Astrocyte of the spinal cord (primary cell): ENCODE results near the gene XDH.
A peak's percentile ranks its signal among the peaks of the same experiment; 100 is the strongest.

Source experiments
- DNase-seq: peaks from one replicate; pipeline ENCODE4 v3.0.0; 2011; ENCODE audit warnings: low read depth, low spot score
- H3K4me3 ChIP-seq: 2 replicates; pipeline ENCODE4 v1.5.1; 2011; ENCODE audit warnings: low read depth, mild to moderate bottlenecking, low read length, moderate library complexity
- CTCF ChIP-seq: IDR thresholded peaks from 2 replicates; pipeline ENCODE4 v1.5.1; 2012; ENCODE audit warnings: low read depth, mild to moderate bottlenecking, low read length, inconsistent platforms
- in situ Hi-C: cut with HindIII; loops from 2 replicates; pipeline ENCODE4 v1.10.0; 2017; ENCODE audit warnings: low sequenced_read_pairs

XDH gene

DNA sequence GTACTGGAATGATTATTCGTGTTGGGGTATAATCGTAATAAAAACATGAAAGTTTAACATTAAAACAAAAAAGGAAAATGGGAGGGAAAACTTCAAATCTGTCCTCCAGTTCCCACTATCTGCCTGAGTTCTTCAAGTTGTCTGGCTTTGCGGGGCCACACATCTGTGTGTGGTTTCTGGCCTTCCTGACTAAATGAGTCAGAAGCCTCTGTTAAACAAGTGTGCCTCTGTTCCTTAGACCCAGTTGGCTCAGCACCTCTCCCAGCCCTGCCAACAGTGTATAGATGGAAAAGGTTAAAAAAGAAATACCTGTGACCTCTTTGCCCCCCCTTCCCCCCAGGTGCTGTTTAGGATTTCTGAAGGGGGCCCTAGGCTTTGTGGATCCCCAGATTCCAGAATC lies 30.2 kb downstream of the XDH start:
- peak; percentile 96 for DNase-seq
- H3K4me3 ChIP-seq, result no peak overlapping the region
- in situ Hi-C loops, result no loop called here
- TF ChIP-seq CTCF, result no peak

DNA sequence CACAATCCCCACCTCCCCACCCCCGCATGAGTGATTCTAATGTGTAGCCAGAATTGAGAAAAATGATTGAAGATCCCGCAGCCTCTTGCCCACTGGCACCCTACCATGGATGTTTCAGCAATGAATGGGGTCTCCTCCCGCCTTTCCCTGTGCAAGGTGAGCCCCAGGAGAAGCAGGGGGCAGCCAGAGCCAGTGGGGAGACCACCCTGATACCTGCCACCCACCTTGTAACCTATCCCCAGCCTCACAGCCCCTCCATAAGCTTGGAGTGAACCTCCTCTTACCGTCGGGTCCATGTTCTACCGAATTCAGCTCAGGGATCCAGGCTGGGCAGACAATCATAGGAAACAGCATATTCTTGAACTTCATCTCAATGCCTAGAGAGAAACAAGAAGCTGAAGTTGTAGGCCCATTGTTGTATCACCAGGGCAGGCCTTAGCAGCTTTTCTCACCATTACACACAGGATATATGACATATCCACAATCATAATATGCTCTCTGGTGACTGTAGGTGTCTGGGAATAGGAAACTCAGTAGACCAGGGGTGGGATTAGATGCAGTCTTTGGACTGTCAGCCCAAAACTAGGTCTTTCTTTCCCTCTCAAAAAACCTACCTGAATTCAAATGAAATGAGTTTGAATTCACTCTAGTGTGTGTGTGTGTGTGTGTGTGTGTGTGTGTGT lies 30.9 kb downstream of the XDH start:
- in situ Hi-C loops, result no loop called here
- TF ChIP-seq CTCF, result no peak
- peak; percentile 49 for DNase-seq
- no peak overlapping the region for H3K4me3 ChIP-seq

- TF ChIP-seq CTCF, result no peak
- DNase-seq, result peak; percentile 63
- in situ Hi-C loops, result no loop called here
- no peak overlapping the region for H3K4me3 ChIP-seq
Observed at GRCh38 chr2:31382452-31383120, 32.0 kb downstream of the XDH start.

GRCh38 chr2:31381601-31382000 lies 32.9 kb downstream of the XDH start:
- in situ Hi-C loops, result no loop called here
- no peak for TF ChIP-seq CTCF
- H3K4me3 ChIP-seq, result no peak overlapping the region
- no peak for DNase-seq

DNA sequence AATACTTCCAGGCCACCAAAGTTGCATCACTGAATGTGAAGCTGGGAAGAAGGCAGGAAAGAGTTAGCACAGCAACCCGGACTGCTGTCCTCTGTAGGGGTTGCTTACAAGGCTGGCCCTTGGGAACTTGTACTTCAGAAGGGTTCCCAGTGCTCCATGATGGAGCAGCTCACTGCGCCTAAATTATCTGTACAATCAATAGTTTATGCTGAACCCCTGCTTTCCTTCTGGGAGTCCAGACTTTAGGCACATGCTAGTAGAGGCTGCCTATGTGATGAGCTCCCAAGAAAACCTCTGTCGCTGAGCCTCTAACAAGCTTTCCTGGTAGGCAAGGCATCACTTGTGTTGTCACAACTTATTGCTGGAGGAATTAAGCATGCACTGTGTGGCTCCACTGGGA lies 34.3 kb downstream of the XDH start:
- in situ Hi-C loops, result no loop called here
- TF ChIP-seq CTCF, result no peak
- DNase-seq, result no peak
- no peak overlapping the region for H3K4me3 ChIP-seq

GRCh38 chr2:31379747-31380146 lies 34.8 kb downstream of the XDH start:
- no peak for DNase-seq
- no peak for TF ChIP-seq CTCF
- H3K4me3 ChIP-seq, result no peak overlapping the region
- in situ Hi-C loops, result no loop called here
